Measurements from ENCODE around the gene OSBPL7. TPM values are rescaled to one million over a fixed set of nuclear protein-coding genes. Genes with fewer than 3 reads are reported as not detected.

Gene OSBPL7
- total and polyA plus RNA-seq, 2 of the 8 experiments (the other 6 are each of a cell fraction or from before 2014, with no cell fraction given), result 7.2 to 8.9 TPM

DNA sequence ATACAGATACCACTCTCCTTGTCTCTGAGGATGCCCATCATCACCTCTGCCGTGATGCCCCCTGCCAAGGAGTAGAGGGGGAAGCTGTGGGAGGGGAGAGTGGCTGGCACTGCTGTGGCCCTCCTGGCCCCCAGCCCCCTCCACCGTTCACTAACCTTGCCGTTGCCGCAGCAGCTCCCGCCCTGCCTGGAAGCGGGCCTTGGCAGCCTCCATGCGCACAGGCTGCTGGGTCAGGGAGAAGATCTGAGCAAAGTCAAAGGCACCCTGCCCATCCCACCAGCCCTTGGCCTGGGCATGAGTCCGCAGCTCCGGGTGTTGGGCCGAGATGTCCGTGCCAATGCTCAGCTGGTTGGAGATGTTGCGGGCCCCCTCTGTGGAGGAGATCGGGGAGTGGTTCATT lies 17.0 kb upstream of the OSBPL7 start:
- H3K4me1 ChIP-seq (replicated peaks in 1 of 4; ENCODE audit: control insufficient read depth in 3 of 4, insufficient read depth in 4 of 4, low read length in 3 of 4), result peaks cover 0 to 17% (median 6%) of the 10 kb centered on the region in 4 experiments; a peak in 5 of 7 replicates
- FAIRE-seq, result no peak
- H4K91ac ChIP-seq (replicated peaks; ENCODE audit: insufficient read length, low read length), result no peak overlapping the region
- H4K8ac ChIP-seq (ENCODE audit: extremely low read depth, insufficient read depth, low read length), result peak overlapping the region; percentile 51; the same call in 1 of the 2 replicates
- H3K4ac ChIP-seq (replicated peaks; ENCODE audit: insufficient read length, low read depth, low read length), result no peak overlapping the region
- H3K27me3 ChIP-seq (replicated peaks in 1 of 4; ENCODE audit: control insufficient read depth in 3 of 4, extremely low read depth in 1 of 4, insufficient read depth in 3 of 4, low read length in 3 of 4), result no peaks in the 10 kb centered on the region; a peak in 1 of 7 replicates
- no peak overlapping the region for H3K4me2 ChIP-seq (ENCODE audit: insufficient read depth in 1 of 2, low read depth in 2 of 2, low read length in 2 of 2)
- H3K14ac ChIP-seq (ENCODE audit: insufficient read length), result no peak overlapping the region
- no peak overlapping the region for H2BK12ac ChIP-seq (ENCODE audit: low read depth, low read length)
- H3K36me3 ChIP-seq (ENCODE audit: control insufficient read depth in 2 of 4, insufficient read depth in 4 of 4, low read length in 3 of 4), result peaks cover 0 to 9% (median 1%) of the 10 kb centered on the region in 4 experiments; a peak in 4 of 8 replicates
- POLR2A ChIA-PET (ENCODE audit: partially characterized antibody), result interaction anchor here (0.6 kb wide), 1 partner anchor 52 kb away, joined by 3 read pairs; no protein-coding TSS in a partner anchor
- H3K18ac ChIP-seq (ENCODE audit: extremely low read depth, low read length), result no peak overlapping the region
- H3K9me3 ChIP-seq (ENCODE audit: insufficient read depth in 2 of 2, low read depth in 1 of 2, low read length in 1 of 2), result no peaks in the 10 kb centered on the region
- H3K4me3 ChIP-seq (ENCODE audit: extremely low read depth in 1 of 4, insufficient read depth in 2 of 4, low read depth in 3 of 4, low read length in 4 of 4), result no peak overlapping the region
- H2BK20ac ChIP-seq (ENCODE audit: low read length), result no peak overlapping the region
- H2AFZ ChIP-seq (ENCODE audit: low read length), result no peak overlapping the region
- H3K23ac ChIP-seq (ENCODE audit: insufficient read length), result no peak overlapping the region
- no peaks in the 10 kb centered on the region for H3K79me1 ChIP-seq (ENCODE audit: low read depth, low read length)
- H2BK15ac ChIP-seq (ENCODE audit: low read length), result no peak overlapping the region
- H3K56ac ChIP-seq (replicated peaks; ENCODE audit: insufficient read length, low read depth, low read length), result no peak overlapping the region
- H2AK5ac ChIP-seq (ENCODE audit: low read depth, low read length), result no peak overlapping the region
- no peak overlapping the region for H3K27ac ChIP-seq (ENCODE audit: low read depth, low read length)
- no peak overlapping the region for H2BK120ac ChIP-seq (replicated peaks; ENCODE audit: low read depth, low read length)
- no peak for DNase-seq (ENCODE audit: low read depth in 1 of 2, low spot score in 2 of 2)
- CTCF ChIA-PET (ENCODE audit: partially characterized antibody), result interaction anchor here (1.0 to 33.0 kb wide), 4 partner anchors 8 to 110 kb away, joined by 3 to 1206 read pairs (median 310); partner anchors contain the start of genes PNPO, PRR15L, SP2 and SP6
- peaks cover 0 to 2% of the 10 kb centered on the region in 2 experiments for H4K20me1 ChIP-seq (replicated peaks in 1 of 2; ENCODE audit: control insufficient read depth in 1 of 2, insufficient read depth in 2 of 2, low read length in 2 of 2)
- H2BK5ac ChIP-seq (ENCODE audit: low read depth, low read length), result no peak overlapping the region
- no peaks in the 10 kb centered on the region for H3K79me2 ChIP-seq (ENCODE audit: control insufficient read depth in 1 of 2, insufficient read depth in 2 of 2, low read length in 2 of 2)
- H3K23me2 ChIP-seq (ENCODE audit: low read depth, low read length), result peaks cover 2% of the 10 kb centered on the region; the same call in 1 of the 2 replicates
- H4K5ac ChIP-seq (ENCODE audit: insufficient read length, low read depth, low read length), result no peak overlapping the region
- WGBS, 2 experiments (ENCODE audit: extremely low coverage in 1 of 2, insufficient coverage in 1 of 2, insufficient read length in 1 of 2, insufficient replicate concordance in 2 of 2, low coverage in 1 of 2, low lambda C conversion rate in 2 of 2, missing lambda C conversion rate in 1 of 2), result 94% methylated on average over 13 of the region's 13 CpGs; no CpG with 5 or more reads in 1 of the 2 experiments
- no peak overlapping the region for H3K9ac ChIP-seq (replicated peaks in 1 of 4; ENCODE audit: extremely low read depth in 1 of 4, low read depth in 3 of 4, low read length in 3 of 4)
- TF ChIP-seq, protein P1, sequence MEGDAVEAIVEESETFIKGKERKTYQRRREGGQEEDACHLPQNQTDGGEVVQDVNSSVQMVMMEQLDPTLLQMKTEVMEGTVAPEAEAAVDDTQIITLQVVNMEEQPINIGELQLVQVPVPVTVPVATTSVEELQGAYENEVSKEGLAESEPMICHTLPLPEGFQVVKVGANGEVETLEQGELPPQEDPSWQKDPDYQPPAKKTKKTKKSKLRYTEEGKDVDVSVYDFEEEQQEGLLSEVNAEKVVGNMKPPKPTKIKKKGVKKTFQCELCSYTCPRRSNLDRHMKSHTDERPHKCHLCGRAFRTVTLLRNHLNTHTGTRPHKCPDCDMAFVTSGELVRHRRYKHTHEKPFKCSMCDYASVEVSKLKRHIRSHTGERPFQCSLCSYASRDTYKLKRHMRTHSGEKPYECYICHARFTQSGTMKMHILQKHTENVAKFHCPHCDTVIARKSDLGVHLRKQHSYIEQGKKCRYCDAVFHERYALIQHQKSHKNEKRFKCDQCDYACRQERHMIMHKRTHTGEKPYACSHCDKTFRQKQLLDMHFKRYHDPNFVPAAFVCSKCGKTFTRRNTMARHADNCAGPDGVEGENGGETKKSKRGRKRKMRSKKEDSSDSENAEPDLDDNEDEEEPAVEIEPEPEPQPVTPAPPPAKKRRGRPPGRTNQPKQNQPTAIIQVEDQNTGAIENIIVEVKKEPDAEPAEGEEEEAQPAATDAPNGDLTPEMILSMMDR (IDR thresholded peaks at IDR 0.05; ENCODE audit: control extremely low read depth in 1 of 3, insufficient read depth in 1 of 3, low read depth in 1 of 3, low read length in 3 of 3), result no peak
- TF ChIP-seq RAD21 (IDR thresholded peaks at IDR 0.05 in 1 of 2, conservative IDR thresholded peaks at IDR 0.05 in 1 of 2; ENCODE audit: low read depth in 2 of 2, low read length in 2 of 2) (no peak), MAFK (IDR thresholded peaks at IDR 0.05; ENCODE audit: low read depth, low read length) (no peak), GTF2F1 (IDR thresholded peaks at IDR 0.05; ENCODE audit: borderline replicate concordance, low read depth, low read length) (no peak), CTBP2 (IDR thresholded peaks at IDR 0.05; ENCODE audit: borderline replicate concordance, insufficient read depth, insufficient read length, low read length) (no peak), CHD2 (IDR thresholded peaks at IDR 0.05; ENCODE audit: low read length) (no peak), RNF2 (IDR thresholded peaks at IDR 0.05; ENCODE audit: borderline replicate concordance, low read depth, low read length, missing control alignments, poor library complexity, severe bottlenecking) (no peak), PHF8 (conservative IDR thresholded peaks at IDR 0.05; ENCODE audit: low read depth, low read length) (no peak)
- TF ChIP-seq, protein P2, sequence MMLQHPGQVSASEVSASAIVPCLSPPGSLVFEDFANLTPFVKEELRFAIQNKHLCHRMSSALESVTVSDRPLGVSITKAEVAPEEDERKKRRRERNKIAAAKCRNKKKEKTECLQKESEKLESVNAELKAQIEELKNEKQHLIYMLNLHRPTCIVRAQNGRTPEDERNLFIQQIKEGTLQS (IDR thresholded peaks at IDR 0.05; ENCODE audit: insufficient read depth, low read depth, low read length), result no peak
